HepG2 (cell line): Measurements from ENCODE around the gene HORMAD2. TPM values are rescaled to one million over a fixed set of nuclear protein-coding genes. Genes with fewer than 3 reads are reported as not detected.
A peak's percentile ranks its signal among the peaks of the same experiment; 100 is the strongest.

ENCODE experiments used
- CEBPZ ChIP-seq: IDR thresholded peaks from 2 replicates; pipeline ENCODE4 v1.6.1; 2012; ENCODE audit warnings: low read length, improper control_type of control experiment
- ELF1 ChIP-seq: sonication (generic); formaldehyde crosslinking; IDR thresholded peaks from 2 replicates; pipeline ENCODE4 v1.4.0; 2020; ENCODE audit warnings: missing genetic modification reagents
- RXRB ChIP-seq: IDR thresholded peaks from 2 replicates; pipeline ENCODE4 v1.6.1; 2016; ENCODE audit warnings: borderline replicate concordance, missing genetic modification reagents, missing compliant biosample characterization
- SOX6 ChIP-seq, 2 experiments: fragments of 450-650 bp in 1 of 2; sonication (generic) in 1 of 2; formaldehyde crosslinking in 1 of 2; IDR thresholded peaks; 2 replicates each; pipeline versions ENCODE4 v1.4.0 to v1.6.1; 2017 to 2020; ENCODE audit warnings: antibody characterized with exemption in 1 of 2, mild to moderate bottlenecking in 1 of 2, missing genetic modification reagents in 1 of 2
- SRF ChIP-seq: IDR thresholded peaks from 2 replicates; pipeline ENCODE4 v1.6.1; 2011; ENCODE audit warnings: mild to moderate bottlenecking, low read depth, low read length, moderate library complexity
- SRY ChIP-seq: sonication (generic); formaldehyde crosslinking; IDR thresholded peaks from 2 replicates; pipeline ENCODE4 v1.8.0; 2022; ENCODE audit warnings: mild to moderate bottlenecking, missing genetic modification reagents
- TEAD2 ChIP-seq: sonication (generic); formaldehyde crosslinking; IDR thresholded peaks from 2 replicates; pipeline ENCODE4 v1.9.0; 2021; ENCODE audit warnings: missing genetic modification reagents
- ZBTB38 ChIP-seq: sonication (generic); formaldehyde crosslinking; IDR thresholded peaks from 2 replicates; pipeline ENCODE4 v1.5.1; 2020; ENCODE audit warnings: mild to moderate bottlenecking, missing genetic modification reagents
- ZBTB7B ChIP-seq: sonication (generic); formaldehyde crosslinking; IDR thresholded peaks from 2 replicates; pipeline ENCODE4 v1.4.0; 2020; ENCODE audit warnings: missing genetic modification reagents
- ZNF18 ChIP-seq: sonication (generic); formaldehyde crosslinking; IDR thresholded peaks from 2 replicates; pipeline ENCODE4 v1.8.0; 2022; ENCODE audit warnings: mild to moderate bottlenecking, missing genetic modification reagents; ENCODE audit not compliant: insufficient replicate concordance
- ZNF251 ChIP-seq: sonication (generic); formaldehyde crosslinking; IDR thresholded peaks from 2 replicates; pipeline ENCODE4 v1.9.0; 2021; ENCODE audit warnings: mild to moderate bottlenecking, missing genetic modification reagents
- ZNF343 ChIP-seq: sonication (generic); formaldehyde crosslinking; IDR thresholded peaks from 2 replicates; pipeline ENCODE4 v1.4.0; 2020; ENCODE audit warnings: mild to moderate bottlenecking, missing genetic modification reagents
- ZNF792 ChIP-seq: IDR thresholded peaks from 2 replicates; pipeline ENCODE4 v1.6.1; 2016
- polyA plus RNA-seq, 8 experiments: library from polyadenylated mRNA; depleted of rRNA in 3 of 8; stranded (reverse) in 7 of 8; unstranded in 1 of 8; fragments of >200 nt; fragmentation: Illumina TruSeq in 4 of 8; extraction: Trizol in 4 of 8; gene quantifications; 2 replicates each; pipeline versions ENCODE4 v1.2.1 to v1.2.3, GENCODE V29; 2011 to 2016; ENCODE audit warnings: low read depth in 4 of 8, missing spikeins in 1 of 8, mixed read lengths in 1 of 8; ENCODE audit not compliant: insufficient read depth in 1 of 8
- total RNA-seq, 5 experiments: library from RNA; depleted of rRNA; stranded (reverse); fragments of >200 nt; fragmentation: Illumina TruSeq; extraction: Trizol; gene quantifications; 2 replicates each; pipeline ENCODE4 v1.2.3, GENCODE V29; 2016; ENCODE audit warnings: low read depth in 1 of 5
- TF ChIP-seq, protein P1 (sequence below): sonication (generic); formaldehyde crosslinking; IDR thresholded peaks from 2 replicates; pipeline ENCODE4 v1.5.0; 2020; ENCODE audit warnings: mild to moderate bottlenecking, missing genetic modification reagents
- TF ChIP-seq, protein P2 (sequence below): sonication (generic); formaldehyde crosslinking; IDR thresholded peaks from 2 replicates; pipeline ENCODE4 v1.4.0; 2020; ENCODE audit warnings: missing genetic modification reagents, borderline replicate concordance

Gene HORMAD2
- total and polyA plus RNA-seq, 2 of the 13 experiments (the other 11 are each of a cell fraction or from before 2014, with no cell fraction given), result not detected

GRCh38 chr22:30208631-30209603 is 128.7 kb downstream of the HORMAD2 start (continued):
- TF ChIP-seq, protein P1, sequence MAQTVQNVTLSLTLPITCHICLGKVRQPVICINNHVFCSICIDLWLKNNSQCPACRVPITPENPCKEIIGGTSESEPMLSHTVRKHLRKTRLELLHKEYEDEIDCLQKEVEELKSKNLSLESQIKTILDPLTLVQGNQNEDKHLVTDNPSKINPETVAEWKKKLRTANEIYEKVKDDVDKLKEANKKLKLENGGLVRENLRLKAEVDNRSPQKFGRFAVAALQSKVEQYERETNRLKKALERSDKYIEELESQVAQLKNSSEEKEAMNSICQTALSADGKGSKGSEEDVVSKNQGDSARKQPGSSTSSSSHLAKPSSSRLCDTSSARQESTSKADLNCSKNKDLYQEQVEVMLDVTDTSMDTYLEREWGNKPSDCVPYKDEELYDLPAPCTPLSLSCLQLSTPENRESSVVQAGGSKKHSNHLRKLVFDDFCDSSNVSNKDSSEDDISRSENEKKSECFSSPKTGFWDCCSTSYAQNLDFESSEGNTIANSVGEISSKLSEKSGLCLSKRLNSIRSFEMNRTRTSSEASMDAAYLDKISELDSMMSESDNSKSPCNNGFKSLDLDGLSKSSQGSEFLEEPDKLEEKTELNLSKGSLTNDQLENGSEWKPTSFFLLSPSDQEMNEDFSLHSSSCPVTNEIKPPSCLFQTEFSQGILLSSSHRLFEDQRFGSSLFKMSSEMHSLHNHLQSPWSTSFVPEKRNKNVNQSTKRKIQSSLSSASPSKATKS (CRISPR knock-in tag), result 0 out of 2 replicates have a peak, but pooled peaks have one; percentile 57
- TF ChIP-seq TEAD2 (no peak), ZNF343 (CRISPR knock-in tag) (no peak), ZNF18 (CRISPR knock-in tag) (peak; percentile 66), RXRB (CRISPR knock-in tag) (peak; percentile 56; the same call in 1 of the 2 replicates), SRY (0 out of 2 replicates have a peak, but pooled peaks have one; percentile 78), ZNF251 (CRISPR knock-in tag) (no peak), SRF (no peak), ZBTB7B (CRISPR knock-in tag) (0 out of 2 replicates have a peak, but pooled peaks have one; percentile 50), ELF1 (CRISPR knock-in tag) (peak; percentile 45; the same call in 1 of the 2 replicates), ZBTB38 (CRISPR knock-in tag) (0 out of 2 replicates have a peak, but pooled peaks have one; percentile 19), SOX6 (IDR thresholded peaks at IDR 0.05) (no peak), SOX6 (CRISPR knock-in tag; IDR thresholded peaks at IDR 0.05) (peak; percentile 39), CEBPZ (no peak), ZNF792 (CRISPR knock-in tag) (peak; percentile 58; the same call in 1 of the 2 replicates)
- TF ChIP-seq, protein P2, sequence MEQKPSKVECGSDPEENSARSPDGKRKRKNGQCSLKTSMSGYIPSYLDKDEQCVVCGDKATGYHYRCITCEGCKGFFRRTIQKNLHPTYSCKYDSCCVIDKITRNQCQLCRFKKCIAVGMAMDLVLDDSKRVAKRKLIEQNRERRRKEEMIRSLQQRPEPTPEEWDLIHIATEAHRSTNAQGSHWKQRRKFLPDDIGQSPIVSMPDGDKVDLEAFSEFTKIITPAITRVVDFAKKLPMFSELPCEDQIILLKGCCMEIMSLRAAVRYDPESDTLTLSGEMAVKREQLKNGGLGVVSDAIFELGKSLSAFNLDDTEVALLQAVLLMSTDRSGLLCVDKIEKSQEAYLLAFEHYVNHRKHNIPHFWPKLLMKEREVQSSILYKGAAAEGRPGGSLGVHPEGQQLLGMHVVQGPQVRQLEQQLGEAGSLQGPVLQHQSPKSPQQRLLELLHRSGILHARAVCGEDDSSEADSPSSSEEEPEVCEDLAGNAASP, result 0 out of 2 replicates have a peak, but pooled peaks have one; percentile 28
